ENCODE measurements around the gene LIMK2.

Gene LIMK2

GRCh38 chr22:31277741-31278140 is 65.6 kb downstream of the LIMK2 start:
- Histone ChIP-seq H3K27me3 (ENCODE audit: low read depth) (no peaks in the 10 kb centered on the region), H3K4me3 (no peak overlapping the region), H3K36me3 (replicated peaks) (peaks cover 26% of the 10 kb centered on the region), H3K4me1 (no peaks in the 10 kb centered on the region), H3K9me3 (no peaks in the 10 kb centered on the region)
- no peak for DNase-seq (ENCODE audit: low spot score in 2 of 2)
- in situ Hi-C loops (cut with MboI; ENCODE audit: low sequenced_read_pairs): loop anchor here (25.0 kb wide), 1 partner anchor 110 kb away; the partner anchor contains the start of gene DRG1

GRCh38 chr22:31278151-31278621 is 66.1 kb downstream of the LIMK2 start:
- Histone ChIP-seq H3K36me3 (replicated peaks) (peaks cover 23% of the 10 kb centered on the region), H3K27me3 (ENCODE audit: low read depth) (no peaks in the 10 kb centered on the region), H3K4me3 (no peak overlapping the region), H3K9me3 (no peaks in the 10 kb centered on the region), H3K4me1 (no peaks in the 10 kb centered on the region)
- in situ Hi-C loops (cut with MboI; ENCODE audit: low sequenced_read_pairs): loop anchor here (25.0 kb wide), 1 partner anchor 109 kb away; the partner anchor contains the start of gene DRG1
- no peak for DNase-seq (ENCODE audit: low spot score in 2 of 2)

GRCh38 chr22:31278626-31279326 is 66.7 kb downstream of the LIMK2 start:
- H3K9me3 ChIP-seq: no peaks in the 10 kb centered on the region
- H3K27me3 ChIP-seq (ENCODE audit: low read depth): no peaks in the 10 kb centered on the region
- in situ Hi-C loops (cut with MboI; ENCODE audit: low sequenced_read_pairs): loop anchor here (25.0 kb wide), 1 partner anchor 109 kb away; the partner anchor contains the start of gene DRG1

GRCh38 chr22:31279327-31279669 is 67.2 kb downstream of the LIMK2 start:
- DNase-seq (ENCODE audit: low spot score in 2 of 2): no peak
- no peaks in the 10 kb centered on the region for H3K27me3 ChIP-seq (ENCODE audit: low read depth)
- in situ Hi-C loops (cut with MboI; ENCODE audit: low sequenced_read_pairs): loop anchor here (25.0 kb wide), 1 partner anchor 108 kb away; the partner anchor contains the start of gene DRG1
- no peaks in the 10 kb centered on the region for H3K9me3 ChIP-seq
- H3K4me3 ChIP-seq: no peak overlapping the region
- peaks cover 15% of the 10 kb centered on the region for H3K36me3 ChIP-seq (replicated peaks)
- H3K4me1 ChIP-seq: no peaks in the 10 kb centered on the region

More at GRCh38 chr22:31278626-31279326, 66.7 kb downstream of the LIMK2 start:
- no peak overlapping the region for H3K4me3 ChIP-seq
- no peak for DNase-seq (ENCODE audit: low spot score in 2 of 2)
- no peaks in the 10 kb centered on the region for H3K4me1 ChIP-seq
- peaks cover 18% of the 10 kb centered on the region for H3K36me3 ChIP-seq (replicated peaks)

GRCh38 chr22:31279821-31280505 is 67.9 kb downstream of the LIMK2 start:
- Histone ChIP-seq H3K4me1 (no peaks in the 10 kb centered on the region), H3K27me3 (ENCODE audit: low read depth) (no peaks in the 10 kb centered on the region), H3K4me3 (no peak overlapping the region), H3K36me3 (replicated peaks) (peaks cover 15% of the 10 kb centered on the region), H3K9me3 (no peaks in the 10 kb centered on the region)
- in situ Hi-C loops (cut with MboI; ENCODE audit: low sequenced_read_pairs): loop anchor here (25.0 kb wide), 1 partner anchor 107 kb away; the partner anchor contains the start of gene DRG1
- no peak for DNase-seq (ENCODE audit: low spot score in 2 of 2)

- DNase-seq (ENCODE audit: low spot score in 2 of 2): no peak
- Histone ChIP-seq H3K27me3 (ENCODE audit: low read depth) (no peaks in the 10 kb centered on the region), H3K4me1 (no peaks in the 10 kb centered on the region), H3K36me3 (replicated peaks) (peaks cover 5% of the 10 kb centered on the region), H3K4me3 (no peak overlapping the region), H3K9me3 (no peaks in the 10 kb centered on the region)
- in situ Hi-C loops (cut with MboI; ENCODE audit: low sequenced_read_pairs): loop anchor here (25.0 kb wide), 1 partner anchor 106 kb away; the partner anchor contains the start of gene DRG1
These were observed 69.6 kb downstream of the LIMK2 start for GRCh38 chr22:31281733-31282132.

- no peak overlapping the region for H3K4me3 ChIP-seq
- no peak for DNase-seq (ENCODE audit: low spot score in 2 of 2)
- in situ Hi-C loops (cut with MboI; ENCODE audit: low sequenced_read_pairs): loop anchor here (25.0 kb wide), 1 partner anchor 104 kb away; the partner anchor contains the start of gene DRG1
- H3K36me3 ChIP-seq (replicated peaks): peaks cover under 1% of the 10 kb centered on the region
- no peaks in the 10 kb centered on the region for H3K4me1 ChIP-seq
- H3K9me3 ChIP-seq: no peaks in the 10 kb centered on the region
- no peaks in the 10 kb centered on the region for H3K27me3 ChIP-seq (ENCODE audit: low read depth)
These were observed 70.8 kb downstream of the LIMK2 start for GRCh38 chr22:31282748-31283468.

GRCh38 chr22:31284281-31285155 is 72.4 kb downstream of the LIMK2 start:
- no peaks in the 10 kb centered on the region for H3K4me1 ChIP-seq

GRCh38 chr22:31286360-31287255 is 74.5 kb downstream of the LIMK2 start:
- Histone ChIP-seq H3K9me3 (no peaks in the 10 kb centered on the region; the same call in 1 of the 2 replicates), H3K36me3 (replicated peaks) (no peaks in the 10 kb centered on the region), H3K4me3 (no peak overlapping the region), H3K4me1 (peaks cover 12% of the 10 kb centered on the region), H3K27me3 (ENCODE audit: low read depth) (no peaks in the 10 kb centered on the region)
- no peak for DNase-seq (ENCODE audit: low spot score in 2 of 2)
- in situ Hi-C loops (cut with MboI; ENCODE audit: low sequenced_read_pairs): loop anchor here (25.0 kb wide), 1 partner anchor 101 kb away; the partner anchor contains the start of gene DRG1

More at GRCh38 chr22:31284281-31285155, 72.4 kb downstream of the LIMK2 start:
- Histone ChIP-seq H3K27me3 (ENCODE audit: low read depth) (no peaks in the 10 kb centered on the region), H3K9me3 (no peaks in the 10 kb centered on the region; the same call in 1 of the 2 replicates), H3K36me3 (replicated peaks) (no peaks in the 10 kb centered on the region), H3K4me3 (no peak overlapping the region)
- in situ Hi-C loops (cut with MboI; ENCODE audit: low sequenced_read_pairs): loop anchor here (25.0 kb wide), 1 partner anchor 103 kb away; the partner anchor contains the start of gene DRG1
- DNase-seq (ENCODE audit: low spot score in 2 of 2): no peak

GRCh38 chr22:31287818-31288495 is 75.9 kb downstream of the LIMK2 start:
- in situ Hi-C loops (cut with MboI; ENCODE audit: low sequenced_read_pairs): loop anchor here (25.0 kb wide), 1 partner anchor 99 kb away; the partner anchor contains the start of gene DRG1
- H3K9me3 ChIP-seq: no peaks in the 10 kb centered on the region; the same call in 1 of the 2 replicates
- no peak for DNase-seq (ENCODE audit: low spot score in 2 of 2)
- H3K36me3 ChIP-seq (replicated peaks): no peaks in the 10 kb centered on the region
- peaks cover 18% of the 10 kb centered on the region for H3K4me1 ChIP-seq
- H3K4me3 ChIP-seq: no peak overlapping the region
- no peaks in the 10 kb centered on the region for H3K27me3 ChIP-seq (ENCODE audit: low read depth)

- no peak for DNase-seq (ENCODE audit: low spot score in 2 of 2)
- in situ Hi-C loops (cut with MboI; ENCODE audit: low sequenced_read_pairs): loop anchor here (25.0 kb wide), 1 partner anchor 99 kb away; the partner anchor contains the start of gene DRG1
- Histone ChIP-seq H3K4me1 (peaks cover 18% of the 10 kb centered on the region), H3K36me3 (replicated peaks) (no peaks in the 10 kb centered on the region), H3K27me3 (ENCODE audit: low read depth) (no peaks in the 10 kb centered on the region), H3K4me3 (no peak overlapping the region), H3K9me3 (no peaks in the 10 kb centered on the region; the same call in 1 of the 2 replicates)
These were observed 76.6 kb downstream of the LIMK2 start for GRCh38 chr22:31288496-31289240.
